Measurements from ENCODE around the gene WASF3.

- TF ChIP-seq ZNF354B (CRISPR knock-in tag; IDR thresholded peaks at IDR 0.05), result no peak
- no peak for TF ChIP-seq BCLAF1 (IDR thresholded peaks at IDR 0.05)
- no peak for TF ChIP-seq RFX5 (IDR thresholded peaks at IDR 0.05; ENCODE audit: low read depth, low read length)
- no peak for TF ChIP-seq POLR2AphosphoS5 (IDR thresholded peaks at IDR 0.05; ENCODE audit: low read depth, low read length)
- no peak for TF ChIP-seq NFE2 (CRISPR knock-in tag; IDR thresholded peaks at IDR 0.05)
- TF ChIP-seq HNRNPK (IDR thresholded peaks at IDR 0.05; ENCODE audit: low read depth, low read length, poor library complexity, severe bottlenecking), result no peak
- no peak for TF ChIP-seq FOXM1 (CRISPR knock-in tag; IDR thresholded peaks at IDR 0.05)
- TF ChIP-seq ZNF710 (CRISPR knock-in tag; IDR thresholded peaks at IDR 0.05; ENCODE audit: borderline replicate concordance), result no peak
- TF ChIP-seq CBX1 (IDR thresholded peaks at IDR 0.05; ENCODE audit: low read depth), result no peak
- no peak for TF ChIP-seq ATF3 (CRISPR knock-in tag; IDR thresholded peaks at IDR 0.05)
Observed at GRCh38 chr13:26589754-26590153, 32.3 kb downstream of the WASF3 start.

Measured in HepG2 (cell line).